OCI-LY1 (cell line): ENCODE measurements around the gene C19orf25.

Source experiments
- H2AFZ ChIP-seq: fragments of 200-600 bp; sonication (generic), shearing (Covaris generic); 2 replicates; pipeline ENCODE4 v1.6.0; 2014; ENCODE audit warnings: antibody characterized with exemption, mild to moderate bottlenecking, low read length
- H3F3A ChIP-seq: fragments of 200-600 bp; sonication (generic), shearing (Covaris generic); 2 replicates; pipeline ENCODE4 v1.6.0; 2014; ENCODE audit warnings: mild to moderate bottlenecking, antibody characterized with exemption, low read length, moderate library complexity; ENCODE audit not compliant: insufficient read depth
- H3K27ac ChIP-seq: fragments of 200-600 bp; sonication (generic); 2 replicates; pipeline ENCODE4 v1.5.1; 2014; ENCODE audit warnings: low read length, mixed run types, mild to moderate bottlenecking, low read depth; ENCODE audit not compliant: poor library complexity, severe bottlenecking
- H3K27me3 ChIP-seq: fragments of 200-600 bp; sonication (generic); 2 replicates; pipeline ENCODE4 v1.6.0; 2014; ENCODE audit warnings: antibody characterized with exemption, mild to moderate bottlenecking, low read length, moderate library complexity; ENCODE audit not compliant: insufficient read depth
- H3K36me3 ChIP-seq: fragments of 200-600 bp; sonication (generic); 2 replicates; pipeline ENCODE4 v1.6.1; 2014; ENCODE audit warnings: mild to moderate bottlenecking, antibody characterized with exemption, low read length, moderate library complexity, mixed read lengths; ENCODE audit not compliant: insufficient read depth
- H3K4me1 ChIP-seq: fragments of 200-600 bp; sonication (generic); 2 replicates; pipeline ENCODE4 v1.5.1; 2014; ENCODE audit warnings: mild to moderate bottlenecking, low read length, moderate library complexity; ENCODE audit not compliant: insufficient read depth, severe bottlenecking
- H3K4me2 ChIP-seq: fragments of 200-600 bp; sonication (generic), shearing (Covaris generic); 2 replicates; pipeline ENCODE4 v1.6.1; 2014; ENCODE audit warnings: low read length
- H3K4me3 ChIP-seq: fragments of 200-600 bp; sonication (generic); 2 replicates; pipeline ENCODE4 v1.5.1; 2014; ENCODE audit warnings: low read length, low read depth, mild to moderate bottlenecking, mixed read lengths; ENCODE audit not compliant: poor library complexity, severe bottlenecking
- H3K79me2 ChIP-seq: fragments of 200-600 bp; shearing (Covaris generic); 2 replicates; pipeline ENCODE4 v1.6.1; 2016; ENCODE audit warnings: mixed run types, low read length, mixed read lengths; ENCODE audit not compliant: insufficient read depth
- H3K9ac ChIP-seq: fragments of 200-600 bp; sonication (generic), shearing (Covaris generic); 2 replicates; pipeline ENCODE4 v1.6.1; 2014; ENCODE audit warnings: mild to moderate bottlenecking, low read length, mixed read lengths
- H3K9me2 ChIP-seq: fragments of 200-600 bp; sonication (generic), shearing (Covaris generic); 2 replicates; pipeline ENCODE4 v1.6.1; 2014; ENCODE audit warnings: low read depth, mild to moderate bottlenecking, low read length, mixed read lengths
- H3K9me3 ChIP-seq: fragments of 200-600 bp; shearing (Covaris generic); 2 replicates; pipeline ENCODE4 v1.6.1; 2014; ENCODE audit warnings: low read length, mixed read lengths
- H4K20me1 ChIP-seq: fragments of 200-600 bp; sonication (generic), shearing (Covaris generic); 2 replicates; pipeline ENCODE4 v1.6.0; 2016; ENCODE audit warnings: mild to moderate bottlenecking, low read length; ENCODE audit not compliant: insufficient read depth
- CTCF ChIP-seq: fragments of 200-600 bp; sonication (generic), shearing (Covaris generic); IDR thresholded peaks from 2 replicates; pipeline ENCODE4 v1.5.1; 2017; ENCODE audit warnings: mild to moderate bottlenecking, antibody characterized with exemption, low read length, moderate library complexity, mixed read lengths
- EZH2 ChIP-seq: fragments of 200-600 bp; sonication (generic), shearing (Covaris generic); IDR thresholded peaks from 2 replicates; pipeline ENCODE4 v1.8.0; 2017; ENCODE audit warnings: borderline replicate concordance, mixed run types, mild to moderate bottlenecking, antibody characterized with exemption, low read length, moderate library complexity, mixed read lengths

The C19orf25 gene

GRCh38 chr19:1427221-1427920 is 51.6 kb downstream of the C19orf25 start:
- TF ChIP-seq EZH2 (no peak), CTCF (no peak)

GRCh38 chr19:1426736-1427135 is 52.3 kb downstream of the C19orf25 start:
- H3K79me2 ChIP-seq, result no peaks in the 10 kb centered on the region
- peaks cover 91% of the 10 kb centered on the region for H3K36me3 ChIP-seq
- no peaks in the 10 kb centered on the region for H3K9me2 ChIP-seq
- H3K4me3 ChIP-seq, result no peak overlapping the region
- H3K27me3 ChIP-seq, result no peaks in the 10 kb centered on the region
- no peak overlapping the region for H3K9ac ChIP-seq
- H3K9me3 ChIP-seq, result no peaks in the 10 kb centered on the region
- H3K4me2 ChIP-seq, result no peak overlapping the region
- no peak overlapping the region for H3K27ac ChIP-seq
- H3K4me1 ChIP-seq, result no peaks in the 10 kb centered on the region
- no peaks in the 10 kb centered on the region for H3F3A ChIP-seq
- H2AFZ ChIP-seq, result no peak overlapping the region
- no peaks in the 10 kb centered on the region for H4K20me1 ChIP-seq
- TF ChIP-seq CTCF (no peak), EZH2 (no peak)

More at GRCh38 chr19:1427221-1427920, 51.6 kb downstream of the C19orf25 start:
- Histone ChIP-seq H3K4me1 (no peaks in the 10 kb centered on the region), H3K4me3 (no peak overlapping the region), H3K79me2 (no peaks in the 10 kb centered on the region), H3K27ac (no peak overlapping the region), H3K27me3 (no peaks in the 10 kb centered on the region), H2AFZ (no peak overlapping the region), H3F3A (no peaks in the 10 kb centered on the region), H4K20me1 (no peaks in the 10 kb centered on the region), H3K36me3 (peaks cover 91% of the 10 kb centered on the region), H3K9me3 (no peaks in the 10 kb centered on the region), H3K4me2 (no peak overlapping the region), H3K9ac (no peak overlapping the region), H3K9me2 (no peaks in the 10 kb centered on the region)

- no peaks in the 10 kb centered on the region for H3K9me2 ChIP-seq
- H3K36me3 ChIP-seq, result peaks cover 95% of the 10 kb centered on the region
- H3K4me1 ChIP-seq, result no peaks in the 10 kb centered on the region
- H3K9me3 ChIP-seq, result no peaks in the 10 kb centered on the region
- TF ChIP-seq EZH2 (no peak), CTCF (no peak)
- H3K27me3 ChIP-seq, result no peaks in the 10 kb centered on the region
- no peak overlapping the region for H3K4me2 ChIP-seq
- H2AFZ ChIP-seq, result no peak overlapping the region
- no peaks in the 10 kb centered on the region for H4K20me1 ChIP-seq
- no peaks in the 10 kb centered on the region for H3F3A ChIP-seq
- no peak overlapping the region for H3K4me3 ChIP-seq
- H3K79me2 ChIP-seq, result no peaks in the 10 kb centered on the region
- no peak overlapping the region for H3K27ac ChIP-seq
- H3K9ac ChIP-seq, result no peak overlapping the region
These were observed 53.1 kb downstream of the C19orf25 start for GRCh38 chr19:1425902-1426301.
